Esophagus squamous epithelium (tissue), 5 donors: Measurements from ENCODE around the gene SETMAR. TPM values are rescaled to one million over a fixed set of nuclear protein-coding genes. Genes with fewer than 3 reads are reported as not detected.

Experiments
- DNase-seq: peaks from one replicate; lab custom pipeline; 2025; lab: John Stamatoyannopoulos, UW
- H3K27ac ChIP-seq, 4 donors: fragments of 200-600 bp; sonication (generic); one replicate each; pipeline ENCODE4 v1.5.1; 2016 to 2019; ENCODE audit warnings: mild to moderate bottlenecking in 1 of 4
- H3K27me3 ChIP-seq, 4 donors: fragments of 200-600 bp; sonication (generic); 1 replicate in 3 of 4; 2 replicates in 1 of 4; pipeline versions ENCODE4 v1.5.1 to v1.6.0; 2017 to 2021; ENCODE audit warnings: antibody characterized with exemption in 1 of 4
- H3K36me3 ChIP-seq, 3 donors: fragments of 200-600 bp; sonication (generic); one replicate each; pipeline ENCODE4 v1.5.1; 2016 to 2019
- H3K4me1 ChIP-seq, 3 donors: fragments of 200-600 bp; sonication (generic); one replicate each; pipeline ENCODE4 v1.5.1; 2017 to 2019
- H3K4me3 ChIP-seq, 4 donors: fragments of 200-600 bp; sonication (generic); 1 replicate in 3 of 4; 2 replicates in 1 of 4; pipeline ENCODE4 v1.5.1; 2016 to 2019; ENCODE audit warnings: mild to moderate bottlenecking in 2 of 4, moderate library complexity in 1 of 4
- H3K9me3 ChIP-seq, 3 donors: fragments of 200-600 bp; sonication (generic); one replicate each; pipeline ENCODE4 v1.5.1; 2016 to 2019
- POLR2A ChIP-seq, 4 donors: fragments of 450-650 bp; IDR thresholded peaks; one replicate each; pipeline ENCODE4 v1.6.1; 2017; ENCODE audit warnings: antibody characterized with exemption in 4 of 4, mild to moderate bottlenecking in 4 of 4, moderate library complexity in 3 of 4
- WGBS, 2 donors: methylation state at CpG; one replicate each; pipeline ENCODE4 v1.1.5; 2018; 5-methylcytosine and 5-hydroxymethylcytosine counted together
- intact Hi-C: fragments of 100-400 bp; cut with DNase I; formaldehyde crosslinking; loops from one replicate; pipeline ENCODE4 v1.15.0; 2022
- total RNA-seq, 4 donors: library from RNA; depleted of rRNA; stranded (reverse); fragments of >200 nt; gene quantifications; one replicate each; pipeline ENCODE4 v1.1.0, GENCODE V29; 2016
- TF ChIP-seq, protein P1 (sequence below), 6 experiments: fragments of 450-650 bp in 4 of 6; fragments of 200-600 bp in 2 of 6; sonication (generic) in 2 of 6; IDR thresholded peaks; one replicate each; pipeline ENCODE4 v1.5.1; 2016 to 2019; ENCODE audit warnings: antibody characterized with exemption in 6 of 6, mild to moderate bottlenecking in 4 of 6, moderate library complexity in 4 of 6
- donor health status: DM: yes; HTN: yes; CAD: no.

Gene SETMAR
- total RNA-seq, 4 donors from 2014 or later = 11.4 to 28.6 (median 16.0) TPM

DNA sequence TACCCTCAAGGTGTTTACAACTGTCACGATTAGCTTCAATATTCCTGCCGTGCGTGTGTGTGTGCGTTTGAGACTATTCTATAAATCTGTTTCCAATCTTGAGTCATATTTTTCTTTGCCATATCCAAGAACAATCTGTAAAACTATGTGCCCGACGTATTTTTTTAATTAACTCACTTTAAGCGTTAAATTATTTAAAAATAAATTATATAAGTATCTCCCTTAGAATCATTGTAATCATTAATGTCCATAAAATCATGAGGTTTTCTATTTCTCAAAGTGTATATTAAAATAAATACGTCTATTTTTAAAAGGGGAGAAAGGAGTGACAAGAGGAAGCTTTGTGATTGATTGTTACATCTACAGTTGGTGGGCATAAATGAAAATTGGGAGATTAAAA, 2.9 kb downstream of the SETMAR start:
- no peak for TF ChIP-seq POLR2A (IDR thresholded peaks at IDR 0.05)
- TF ChIP-seq, protein P1, sequence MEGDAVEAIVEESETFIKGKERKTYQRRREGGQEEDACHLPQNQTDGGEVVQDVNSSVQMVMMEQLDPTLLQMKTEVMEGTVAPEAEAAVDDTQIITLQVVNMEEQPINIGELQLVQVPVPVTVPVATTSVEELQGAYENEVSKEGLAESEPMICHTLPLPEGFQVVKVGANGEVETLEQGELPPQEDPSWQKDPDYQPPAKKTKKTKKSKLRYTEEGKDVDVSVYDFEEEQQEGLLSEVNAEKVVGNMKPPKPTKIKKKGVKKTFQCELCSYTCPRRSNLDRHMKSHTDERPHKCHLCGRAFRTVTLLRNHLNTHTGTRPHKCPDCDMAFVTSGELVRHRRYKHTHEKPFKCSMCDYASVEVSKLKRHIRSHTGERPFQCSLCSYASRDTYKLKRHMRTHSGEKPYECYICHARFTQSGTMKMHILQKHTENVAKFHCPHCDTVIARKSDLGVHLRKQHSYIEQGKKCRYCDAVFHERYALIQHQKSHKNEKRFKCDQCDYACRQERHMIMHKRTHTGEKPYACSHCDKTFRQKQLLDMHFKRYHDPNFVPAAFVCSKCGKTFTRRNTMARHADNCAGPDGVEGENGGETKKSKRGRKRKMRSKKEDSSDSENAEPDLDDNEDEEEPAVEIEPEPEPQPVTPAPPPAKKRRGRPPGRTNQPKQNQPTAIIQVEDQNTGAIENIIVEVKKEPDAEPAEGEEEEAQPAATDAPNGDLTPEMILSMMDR (IDR thresholded peaks at IDR 0.05) = no peak
- Histone ChIP-seq H3K9me3 (no peaks in the 10 kb centered on the region), H3K27me3 (no peaks in the 10 kb centered on the region), H3K4me3 (peak overlapping the region in 1 of 4 donors; percentile 83), H3K27ac (peak overlapping the region; percentile 50 to 95 (median 93)), H3K36me3 (no peaks in the 10 kb centered on the region), H3K4me1 (peaks cover 4 to 74% (median 49%) of the 10 kb centered on the region in 3 donors)
- DNase-seq = no peak
- intact Hi-C loops = no loop called here
- WGBS, 2 donors = 39 to 49% methylated on average over 8 of the region's 8 CpGs

DNA sequence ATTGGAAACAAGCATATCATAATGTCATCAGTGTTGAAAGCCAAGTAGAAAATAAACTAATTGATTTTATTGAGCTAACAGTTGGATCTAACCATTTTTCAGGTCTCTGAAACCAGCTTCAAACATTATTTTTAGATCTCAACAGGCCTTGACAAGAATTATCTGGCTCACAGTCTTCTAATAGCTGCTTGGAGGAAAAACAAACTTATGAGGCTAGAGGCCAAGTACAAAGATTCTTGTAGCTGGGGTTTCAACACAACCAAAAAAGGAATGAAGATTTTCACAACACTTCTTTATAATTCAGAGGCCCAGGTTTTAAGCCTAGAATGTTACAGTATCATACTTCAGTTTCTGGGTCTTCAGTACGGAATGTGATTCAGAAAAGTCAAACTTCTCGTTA, 3.7 kb downstream of the SETMAR start:
- H3K27ac ChIP-seq = peak overlapping the region; percentile 50 to 94 (median 86)
- 27 to 37% methylated on average over 2 of the region's 2 CpGs for WGBS, 2 donors
- no peak overlapping the region for H3K4me3 ChIP-seq
- peaks cover 4 to 81% (median 51%) of the 10 kb centered on the region in 3 donors for H3K4me1 ChIP-seq
- intact Hi-C loops = no loop called here
- no peak for TF ChIP-seq POLR2A (IDR thresholded peaks at IDR 0.05)
- TF ChIP-seq, protein P1 (IDR thresholded peaks at IDR 0.05) = no peak
- no peak for DNase-seq
- H3K36me3 ChIP-seq = no peaks in the 10 kb centered on the region
- H3K27me3 ChIP-seq = no peaks in the 10 kb centered on the region
- no peaks in the 10 kb centered on the region for H3K9me3 ChIP-seq

DNA sequence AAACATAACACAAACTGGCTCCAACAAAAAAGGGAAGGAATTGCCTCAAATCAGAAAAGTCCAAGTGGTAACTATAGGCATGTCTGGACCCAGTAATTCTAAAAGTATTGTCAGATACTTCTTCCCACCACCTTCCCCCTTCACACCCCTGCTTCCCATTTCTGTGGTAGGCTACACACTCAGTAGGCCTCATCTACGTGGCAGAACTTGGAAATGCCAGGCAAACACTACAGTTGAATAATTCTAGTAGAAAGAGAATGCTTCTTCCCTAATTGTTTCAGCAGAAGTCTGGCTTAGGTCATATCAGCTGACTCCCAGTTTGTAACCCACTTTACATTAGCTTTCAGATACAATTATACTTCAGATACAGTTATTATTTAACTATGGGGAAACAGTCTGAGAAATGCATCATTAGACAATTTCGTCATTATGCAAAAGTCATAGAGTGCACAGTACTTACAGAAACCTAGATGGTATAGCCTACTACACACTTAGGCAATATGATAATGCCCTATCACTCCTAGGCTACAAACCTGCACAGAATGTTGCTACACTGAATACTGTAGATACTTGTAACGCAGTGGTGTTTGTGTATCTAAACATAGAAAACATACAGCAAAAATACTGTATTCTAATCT, 6.4 kb downstream of the SETMAR start:
- peak overlapping the region in 2 of 4 donors; percentile 21 to 94 for H3K27ac ChIP-seq
- peaks cover 0 to 20% (median 0%) of the 10 kb centered on the region in 3 donors for H3K36me3 ChIP-seq
- no peaks in the 10 kb centered on the region for H3K9me3 ChIP-seq
- no peak overlapping the region for H3K4me3 ChIP-seq
- no peaks in the 10 kb centered on the region for H3K27me3 ChIP-seq
- no peak for DNase-seq
- 51 to 81% methylated on average over 3 of the region's 3 CpGs for WGBS, 2 donors
- intact Hi-C loops = no loop called here
- no peak for TF ChIP-seq POLR2A (IDR thresholded peaks at IDR 0.05)
- TF ChIP-seq, protein P1 (IDR thresholded peaks at IDR 0.05) = no peak
- H3K4me1 ChIP-seq = peaks cover 4 to 69% (median 40%) of the 10 kb centered on the region in 3 donors

DNA sequence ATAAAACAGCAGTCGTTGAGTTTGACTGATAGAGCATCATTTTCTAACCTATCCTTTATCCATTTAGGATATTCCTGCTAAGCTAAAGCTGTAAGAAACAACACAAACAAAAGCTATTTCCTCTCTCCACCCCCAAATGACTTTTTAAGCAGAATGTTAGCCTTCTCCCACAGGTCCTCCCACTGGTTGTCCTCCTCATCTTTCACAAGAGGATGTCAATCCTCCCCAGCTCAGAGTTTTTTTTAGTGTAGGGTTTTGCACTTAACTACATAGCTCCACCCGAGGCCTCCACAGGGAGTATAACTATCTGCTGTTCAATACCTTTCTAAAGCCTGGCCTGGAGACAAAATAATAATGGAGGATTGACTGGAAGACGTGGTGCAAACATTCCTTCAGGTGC, 7.8 kb downstream of the SETMAR start:
- Histone ChIP-seq H3K36me3 (peaks cover 0 to 34% (median 0%) of the 10 kb centered on the region in 3 donors), H3K27ac (peak overlapping the region in 1 of 4 donors; percentile 6), H3K9me3 (no peaks in the 10 kb centered on the region), H3K4me3 (no peak overlapping the region), H3K4me1 (peaks cover 0 to 55% (median 29%) of the 10 kb centered on the region in 3 donors), H3K27me3 (no peaks in the 10 kb centered on the region)
- TF ChIP-seq, protein P1 (IDR thresholded peaks at IDR 0.05) = no peak
- TF ChIP-seq POLR2A (IDR thresholded peaks at IDR 0.05) = no peak
- DNase-seq = no peak
- intact Hi-C loops = no loop called here
- WGBS, 2 donors = 50 to 63% methylated on average over 3 of the region's 3 CpGs

DNA sequence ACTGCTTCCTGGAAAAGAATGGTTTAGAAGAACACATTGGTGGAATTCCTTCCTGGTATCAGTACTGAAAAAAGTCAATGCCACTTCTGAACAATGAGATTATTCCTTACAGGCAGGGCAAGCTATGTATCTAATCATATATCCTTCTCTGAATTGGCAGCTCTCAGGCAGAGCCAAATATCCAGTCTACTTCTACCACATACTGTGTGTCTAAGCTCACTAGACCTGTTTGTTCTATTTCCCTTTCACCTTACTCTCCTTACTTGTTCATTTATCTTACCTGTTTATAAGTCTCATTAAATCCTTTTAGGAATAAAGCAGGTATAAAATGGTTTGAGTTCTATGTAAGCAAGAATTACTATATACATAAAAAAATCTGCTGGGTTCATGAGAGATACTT, 8.3 kb downstream of the SETMAR start:
- Histone ChIP-seq H3K4me3 (no peak overlapping the region), H3K36me3 (peaks cover 0 to 39% (median 0%) of the 10 kb centered on the region in 3 donors), H3K4me1 (peaks cover 0 to 50% (median 25%) of the 10 kb centered on the region in 3 donors), H3K27me3 (no peaks in the 10 kb centered on the region), H3K9me3 (no peaks in the 10 kb centered on the region), H3K27ac (peak overlapping the region in 1 of 4 donors; percentile 6)
- intact Hi-C loops = no loop called here
- DNase-seq = no peak
- TF ChIP-seq, protein P1 (IDR thresholded peaks at IDR 0.05) = no peak
- TF ChIP-seq POLR2A (IDR thresholded peaks at IDR 0.05) = no peak
